Measurements from ENCODE around the gene NINL.

The NINL gene

GRCh38 chr20:25532971-25533391, 52.4 kb downstream of the NINL start:
- TF ChIP-seq EGR1 (IDR thresholded peaks at IDR 0.05), result no peak
- TF ChIP-seq CREB1 (IDR thresholded peaks at IDR 0.05; ENCODE audit: low read depth), result no peak
- TF ChIP-seq TEAD4 (IDR thresholded peaks at IDR 0.05), result no peak
- no peak for TF ChIP-seq ZBTB7A (IDR thresholded peaks at IDR 0.05; ENCODE audit: low read depth)
- no peak for TF ChIP-seq FOXM1 (IDR thresholded peaks at IDR 0.05; ENCODE audit: borderline replicate concordance, low read depth)
- no peak for TF ChIP-seq YY1 (IDR thresholded peaks at IDR 0.05; ENCODE audit: low read depth)
- TF ChIP-seq TAF1 (IDR thresholded peaks at IDR 0.05; ENCODE audit: low read depth), result no peak
- no peak for TF ChIP-seq CEBPB (IDR thresholded peaks at IDR 0.05)

GRCh38 chr20:25532015-25532751, 53.1 kb downstream of the NINL start:
- no peak for TF ChIP-seq NFIC (IDR thresholded peaks at IDR 0.05)
- no peak for TF ChIP-seq MAX (IDR thresholded peaks at IDR 0.05)
- TF ChIP-seq FOXM1 (IDR thresholded peaks at IDR 0.05; ENCODE audit: borderline replicate concordance, low read depth), result no peak
- no peak for TF ChIP-seq YY1 (IDR thresholded peaks at IDR 0.05; ENCODE audit: low read depth)
- no peak for TF ChIP-seq CREB1 (IDR thresholded peaks at IDR 0.05; ENCODE audit: low read depth)
- no peak for TF ChIP-seq CEBPB (IDR thresholded peaks at IDR 0.05)

- TF ChIP-seq NFIC (IDR thresholded peaks at IDR 0.05), result no peak
- TF ChIP-seq RAD21 (IDR thresholded peaks at IDR 0.05; ENCODE audit: low read depth), result no peak
- TF ChIP-seq FOXM1 (IDR thresholded peaks at IDR 0.05; ENCODE audit: borderline replicate concordance, low read depth), result no peak
- TF ChIP-seq CEBPB (IDR thresholded peaks at IDR 0.05), result no peak
- no peak for TF ChIP-seq TCF12 (IDR thresholded peaks at IDR 0.05; ENCODE audit: low read depth)
- no peak for TF ChIP-seq TEAD4 (IDR thresholded peaks at IDR 0.05)
- no peak for TF ChIP-seq TAF1 (IDR thresholded peaks at IDR 0.05; ENCODE audit: low read depth)
- TF ChIP-seq REST (IDR thresholded peaks at IDR 0.05; ENCODE audit: low read depth), result no peak
- TF ChIP-seq CREB1 (IDR thresholded peaks at IDR 0.05; ENCODE audit: low read depth), result no peak
- no peak for TF ChIP-seq EP300 (IDR thresholded peaks at IDR 0.05; ENCODE audit: borderline replicate concordance)
- no peak for TF ChIP-seq MAX (IDR thresholded peaks at IDR 0.05)
- no peak for TF ChIP-seq USF1 (IDR thresholded peaks at IDR 0.05)
- TF ChIP-seq EGR1 (IDR thresholded peaks at IDR 0.05), result no peak
- TF ChIP-seq ZBTB7A (IDR thresholded peaks at IDR 0.05; ENCODE audit: low read depth), result no peak
- no peak for TF ChIP-seq YY1 (IDR thresholded peaks at IDR 0.05; ENCODE audit: low read depth)
These were observed 55.9 kb downstream of the NINL start for GRCh38 chr20:25529295-25529951.

GRCh38 chr20:25527949-25528348, 57.4 kb downstream of the NINL start:
- TF ChIP-seq EGR1 (IDR thresholded peaks at IDR 0.05), result no peak
- no peak for TF ChIP-seq CEBPB (IDR thresholded peaks at IDR 0.05)
- no peak for TF ChIP-seq USF1 (IDR thresholded peaks at IDR 0.05)
- TF ChIP-seq CREB1 (IDR thresholded peaks at IDR 0.05; ENCODE audit: low read depth), result no peak
- TF ChIP-seq TAF1 (IDR thresholded peaks at IDR 0.05; ENCODE audit: low read depth), result no peak
- no peak for TF ChIP-seq TEAD4 (IDR thresholded peaks at IDR 0.05)

GRCh38 chr20:25526446-25526845, 58.9 kb downstream of the NINL start:
- TF ChIP-seq REST (IDR thresholded peaks at IDR 0.05; ENCODE audit: low read depth) (no peak), FOXM1 (IDR thresholded peaks at IDR 0.05; ENCODE audit: borderline replicate concordance, low read depth) (no peak), MAX (IDR thresholded peaks at IDR 0.05) (no peak), TCF12 (IDR thresholded peaks at IDR 0.05; ENCODE audit: low read depth) (no peak), RAD21 (IDR thresholded peaks at IDR 0.05; ENCODE audit: low read depth) (no peak), TAF1 (IDR thresholded peaks at IDR 0.05; ENCODE audit: low read depth) (no peak), CEBPB (IDR thresholded peaks at IDR 0.05) (no peak), EP300 (IDR thresholded peaks at IDR 0.05; ENCODE audit: borderline replicate concordance) (no peak), ZBTB7A (IDR thresholded peaks at IDR 0.05; ENCODE audit: low read depth) (no peak), YY1 (IDR thresholded peaks at IDR 0.05; ENCODE audit: low read depth) (no peak), NFIC (IDR thresholded peaks at IDR 0.05) (no peak), TEAD4 (IDR thresholded peaks at IDR 0.05) (no peak), CREB1 (IDR thresholded peaks at IDR 0.05; ENCODE audit: low read depth) (no peak), EGR1 (IDR thresholded peaks at IDR 0.05) (no peak)

Measured in Ishikawa (cell line).